ENCODE data around the gene TMEM39A.

The TMEM39A gene

DNA sequence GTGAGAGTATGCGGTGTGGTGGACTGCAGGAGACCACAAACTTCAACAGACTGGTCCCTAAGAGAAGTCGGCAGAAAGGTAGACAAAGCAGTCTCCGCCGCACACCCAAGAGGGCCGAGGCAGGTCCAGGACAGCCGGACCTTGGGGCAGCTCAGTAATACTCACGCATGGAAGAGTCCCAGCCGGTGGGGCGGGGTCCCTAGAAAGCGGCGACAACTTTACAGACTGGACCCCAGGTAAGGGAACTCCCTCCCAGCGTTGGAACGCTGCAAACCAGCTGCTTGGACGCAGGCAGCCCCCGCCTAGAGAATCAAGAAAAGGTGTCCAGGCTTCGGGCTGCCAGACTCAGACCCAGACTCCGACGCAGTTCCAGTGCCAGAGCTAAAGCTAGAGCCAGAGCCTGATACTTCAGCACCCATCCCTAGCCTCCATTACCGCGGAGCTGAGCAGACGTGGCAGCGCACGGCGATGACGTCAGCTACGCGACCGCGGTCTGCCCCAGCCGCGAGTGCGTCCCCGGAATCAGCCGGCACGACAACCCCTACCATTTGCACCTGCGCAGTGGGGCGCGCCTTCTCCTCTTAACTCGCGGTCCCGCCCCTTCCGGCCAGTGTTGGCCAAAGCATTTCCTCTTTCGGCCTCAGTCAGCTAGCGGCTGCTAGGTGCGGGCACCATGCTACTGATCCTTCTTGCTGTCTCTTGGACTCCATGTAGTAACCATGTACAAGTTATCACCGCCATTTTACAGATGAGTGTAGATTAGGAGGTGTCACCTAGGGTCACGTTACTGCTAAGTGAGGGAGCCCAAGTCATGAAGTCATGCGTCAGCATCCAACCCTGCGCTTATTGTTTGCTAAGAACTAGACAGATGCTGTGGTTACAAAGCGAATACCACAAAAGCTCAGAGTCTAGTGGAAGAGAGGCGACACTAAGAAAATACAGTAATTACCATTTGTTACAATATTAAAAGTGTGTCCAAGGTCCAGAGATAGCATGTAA is at the start of gene TMEM39A:
Gene TMEM39A (minus strand): TSS at position 445 of the 999 bp plus-strand sequence. CDS start 1,541 bp downstream, outside the sequence.
- peak; percentile 99 for DNase-seq

GRCh38 chr3:119510690-119511089 is 47.3 kb upstream of the TMEM39A start:
- no peak for DNase-seq

DNA sequence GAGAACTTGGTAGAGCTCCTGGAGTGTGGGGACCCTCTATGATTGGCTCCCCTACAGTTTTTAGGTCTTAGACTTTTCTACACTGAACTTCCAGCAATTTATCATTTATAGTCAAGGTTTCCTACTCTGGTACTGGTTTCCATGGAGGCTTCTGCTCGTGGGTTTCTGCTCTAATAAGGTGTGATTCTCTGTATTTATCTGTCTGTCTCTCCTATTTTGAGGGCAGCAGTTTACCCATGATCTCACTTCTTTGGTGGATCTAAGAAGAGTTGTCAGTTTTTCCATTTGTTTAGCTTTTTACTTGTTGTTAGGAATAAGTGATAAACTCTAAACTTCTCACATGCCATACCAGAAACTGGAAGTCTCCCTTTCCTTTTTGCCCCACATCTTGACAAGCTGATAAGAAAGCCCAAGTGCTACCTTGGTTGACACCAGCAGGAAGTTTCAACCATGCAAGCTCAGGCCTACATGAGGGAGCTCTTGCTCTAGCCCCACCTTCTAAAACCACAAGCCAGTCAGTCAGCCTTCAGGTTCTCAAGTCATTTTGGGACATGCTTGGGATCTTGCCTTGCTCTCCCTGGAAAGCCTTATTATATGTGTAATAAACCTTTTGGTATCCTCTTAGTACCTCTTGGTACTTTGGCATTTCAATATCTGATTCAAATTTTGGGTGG is 44.9 kb upstream of the TMEM39A start:
- DNase-seq, result no peak

DNA sequence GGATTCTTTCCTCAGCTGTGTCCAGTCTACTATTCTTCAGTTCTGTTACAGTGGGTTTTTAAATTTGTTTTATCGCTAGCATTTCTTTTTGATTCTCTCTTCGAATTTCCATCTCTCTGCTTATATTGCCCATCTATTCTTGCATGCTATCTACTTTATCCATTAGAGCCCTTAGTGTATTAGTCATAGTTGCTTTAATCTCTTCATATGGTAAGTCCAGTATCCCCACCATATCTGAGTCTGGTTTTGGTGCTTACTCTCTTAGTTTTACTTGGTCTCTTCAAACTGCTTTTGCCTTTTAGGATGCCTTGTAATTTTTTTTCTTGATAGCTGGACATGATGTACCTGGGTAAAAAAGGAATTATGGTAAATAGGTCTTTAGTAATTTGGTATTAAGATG is 44.0 kb upstream of the TMEM39A start:
- DNase-seq, result no peak

DNA sequence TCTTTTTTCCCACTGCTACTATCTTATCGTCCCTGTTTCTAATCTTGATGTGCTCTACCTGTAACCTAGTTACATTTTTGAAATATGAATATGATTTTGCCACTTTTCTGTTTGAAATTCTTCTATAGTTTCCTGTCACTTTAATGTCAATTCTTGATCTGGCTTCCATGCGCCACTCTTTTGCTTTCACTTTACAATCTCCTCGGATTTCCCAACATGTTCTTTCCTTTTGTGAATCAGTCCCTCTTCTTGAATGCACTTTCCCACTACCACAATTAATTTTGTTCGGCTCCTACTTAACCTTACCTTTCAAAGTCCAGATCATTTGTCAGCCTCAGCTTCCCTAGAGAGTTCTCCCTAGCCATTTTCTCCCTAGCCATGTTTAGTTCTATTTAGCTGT is 43.2 kb upstream of the TMEM39A start:
- DNase-seq, result no peak

- DNase-seq, result no peak
Observed at GRCh38 chr3:119500901-119501300, 37.5 kb upstream of the TMEM39A start.

DNA sequence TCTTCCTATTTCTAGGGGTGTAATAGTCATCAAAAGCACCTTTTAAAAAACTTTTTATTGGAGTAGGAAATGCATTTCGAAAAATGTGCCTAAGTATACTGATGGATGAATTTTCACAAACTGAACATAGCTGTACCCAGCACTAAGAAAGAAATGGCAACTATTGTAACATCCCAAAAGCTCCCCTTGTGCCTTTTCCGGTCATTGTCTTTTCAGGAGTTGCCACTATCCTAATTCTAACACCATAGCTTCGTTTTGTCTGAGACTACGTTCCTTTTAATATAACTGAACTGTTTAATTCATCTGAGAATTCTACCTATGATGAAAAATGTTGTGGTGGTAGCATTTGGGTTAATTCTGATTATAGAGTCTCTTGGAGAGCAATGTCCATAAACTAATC is 36.9 kb upstream of the TMEM39A start:
- DNase-seq, result no peak

DNA sequence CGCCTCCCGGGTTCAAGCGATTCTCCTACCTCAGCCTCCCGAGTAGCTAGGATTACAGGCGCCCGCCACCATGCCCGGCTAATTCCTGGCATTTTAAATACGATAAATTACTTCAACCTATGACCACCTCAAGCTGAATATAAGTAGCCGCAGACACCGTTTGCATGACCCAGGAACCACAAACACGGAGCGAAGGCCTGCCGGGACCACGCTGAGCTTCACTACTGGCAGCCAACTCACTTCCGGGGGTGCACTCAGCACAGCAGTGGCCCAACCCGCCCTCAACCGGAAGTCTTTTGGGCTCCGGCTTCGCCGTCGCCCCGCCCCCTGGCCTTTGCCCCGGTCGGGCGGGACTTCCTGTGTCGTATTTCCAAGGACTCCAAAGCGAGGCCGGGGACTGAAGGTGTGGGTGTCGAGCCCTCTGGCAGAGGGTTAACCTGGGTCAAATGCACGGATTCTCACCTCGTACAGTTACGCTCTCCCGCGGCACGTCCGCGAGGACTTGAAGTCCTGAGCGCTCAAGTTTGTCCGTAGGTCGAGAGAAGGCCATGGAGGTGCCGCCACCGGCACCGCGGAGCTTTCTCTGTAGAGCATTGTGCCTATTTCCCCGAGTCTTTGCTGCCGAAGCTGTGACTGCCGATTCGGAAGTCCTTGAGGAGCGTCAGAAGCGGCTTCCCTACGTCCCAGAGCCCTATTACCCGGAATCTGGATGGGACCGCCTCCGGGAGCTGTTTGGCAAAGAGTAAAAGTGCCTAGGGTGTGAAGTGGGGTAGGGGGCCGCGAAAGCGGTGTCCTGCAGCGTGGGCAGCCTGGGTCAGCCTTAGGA is 35.0 kb upstream of the TMEM39A start, which contains the start of gene TIMMDC1:
Gene TIMMDC1 (plus strand): TSS at position 362 of the 826 bp plus-strand sequence. CDS start 187 bp downstream, at position 549.
- peak; percentile 99 for DNase-seq

- peak; percentile 31 for DNase-seq
Observed at GRCh38 chr3:119497820-119498185, 34.4 kb upstream of the TMEM39A start.

- DNase-seq, result no peak
Observed at GRCh38 chr3:119494597-119494996, 31.2 kb upstream of the TMEM39A start.

- DNase-seq, result no peak
Observed at GRCh38 chr3:119492810-119493209, 29.4 kb upstream of the TMEM39A start.

GRCh38 chr3:119492128-119492527 is 28.7 kb upstream of the TMEM39A start:
- DNase-seq, result no peak

GRCh38 chr3:119490153-119490552 is 26.7 kb upstream of the TMEM39A start:
- no peak for DNase-seq

GRCh38 chr3:119485563-119485962 is 22.1 kb upstream of the TMEM39A start:
- no peak for DNase-seq

DNA sequence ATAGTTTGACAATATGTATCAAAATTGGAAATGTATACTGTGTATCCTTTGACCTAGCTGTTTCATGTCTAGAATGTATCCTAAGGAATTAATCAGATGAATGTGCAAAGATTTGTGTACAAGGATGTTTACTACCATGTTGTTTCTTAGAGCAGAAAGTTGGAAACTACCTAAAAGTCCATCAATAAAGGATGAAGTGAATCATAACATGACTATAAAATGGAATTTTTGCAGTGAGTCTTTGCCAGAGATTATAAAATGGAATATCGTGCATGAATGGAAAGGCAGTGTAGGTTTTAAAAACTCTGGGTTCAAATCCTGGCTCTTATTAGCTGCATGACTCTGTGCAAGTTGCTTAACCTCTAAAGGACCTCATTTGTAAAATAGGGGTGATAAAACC is 19.7 kb upstream of the TMEM39A start:
- no peak for DNase-seq

DNA sequence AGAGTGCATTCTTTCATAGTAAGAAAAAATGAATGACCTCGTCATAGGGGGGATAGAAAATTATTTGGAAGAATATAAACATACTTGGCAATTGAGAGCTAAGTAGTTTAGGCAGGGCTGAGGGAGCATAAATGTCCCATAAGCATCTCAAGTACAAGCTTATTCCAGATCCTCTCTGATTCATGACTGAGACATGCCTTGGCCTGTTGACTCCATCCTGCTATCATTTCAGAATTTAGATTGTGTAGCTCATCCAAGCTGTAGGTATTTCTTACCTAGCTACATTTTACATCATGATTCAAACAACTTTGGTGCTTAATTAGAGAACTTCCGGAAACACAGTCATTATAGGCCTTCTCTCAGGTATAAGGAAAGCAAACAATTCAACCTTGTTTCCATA is 17.7 kb upstream of the TMEM39A start:
- no peak for DNase-seq

DNA sequence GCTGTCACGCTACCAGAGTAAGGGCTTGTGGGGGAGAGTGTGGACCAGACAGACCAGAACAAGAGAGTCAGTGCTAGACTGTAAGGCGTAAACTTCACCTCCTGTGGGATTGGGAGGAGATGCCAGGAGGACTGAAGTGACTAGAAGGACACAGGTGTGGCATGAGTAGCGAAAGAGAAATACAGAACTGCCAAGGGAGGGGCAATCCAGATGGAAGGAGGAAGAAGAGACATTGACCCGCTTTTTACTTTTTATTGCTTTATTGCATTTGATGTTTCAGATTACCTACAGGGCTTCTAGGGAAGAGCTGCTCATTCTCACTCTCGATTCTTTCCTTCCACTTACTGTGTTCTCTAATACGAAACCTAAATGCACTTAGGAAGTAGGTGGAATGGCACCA is 7.5 kb upstream of the TMEM39A start:
- no peak for DNase-seq

DNA sequence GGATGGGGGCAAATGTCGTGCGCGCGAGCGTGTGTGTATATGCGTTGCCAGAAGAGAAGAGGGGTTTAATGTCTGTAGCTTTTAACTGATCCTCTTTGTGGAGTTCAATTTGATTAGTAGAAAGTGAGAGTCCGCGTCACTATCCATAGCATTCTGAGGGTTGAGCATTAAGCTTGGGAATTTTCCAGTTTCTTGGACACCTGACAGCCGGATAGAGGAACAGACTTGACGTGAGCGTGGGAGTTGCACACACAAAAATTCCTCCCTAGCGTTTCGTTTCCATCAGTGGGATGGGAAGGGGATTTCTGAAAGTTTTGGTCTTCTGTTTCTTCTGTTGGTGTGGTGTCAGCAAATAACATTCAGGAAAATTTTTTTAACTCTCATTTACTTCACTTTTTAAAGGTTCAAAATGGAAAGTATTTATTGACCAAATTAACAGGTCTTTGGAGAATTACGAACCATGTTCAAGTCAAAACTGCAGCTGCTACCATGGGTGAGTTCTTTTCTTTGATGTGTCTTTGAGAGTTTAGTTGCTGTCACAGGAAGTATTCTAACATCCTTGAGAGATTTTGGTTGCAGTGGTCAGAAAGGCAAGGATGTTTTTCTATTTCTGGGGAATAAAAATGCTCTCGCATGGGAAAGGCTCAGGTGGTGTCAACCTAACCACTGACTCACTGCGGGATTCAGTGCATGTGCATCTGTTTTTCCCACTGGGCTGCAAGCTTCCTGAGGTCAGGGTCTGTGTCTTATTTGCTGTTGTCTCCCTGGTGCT is 6.2 kb upstream of the TMEM39A start:
- DNase-seq, result no peak

DNA sequence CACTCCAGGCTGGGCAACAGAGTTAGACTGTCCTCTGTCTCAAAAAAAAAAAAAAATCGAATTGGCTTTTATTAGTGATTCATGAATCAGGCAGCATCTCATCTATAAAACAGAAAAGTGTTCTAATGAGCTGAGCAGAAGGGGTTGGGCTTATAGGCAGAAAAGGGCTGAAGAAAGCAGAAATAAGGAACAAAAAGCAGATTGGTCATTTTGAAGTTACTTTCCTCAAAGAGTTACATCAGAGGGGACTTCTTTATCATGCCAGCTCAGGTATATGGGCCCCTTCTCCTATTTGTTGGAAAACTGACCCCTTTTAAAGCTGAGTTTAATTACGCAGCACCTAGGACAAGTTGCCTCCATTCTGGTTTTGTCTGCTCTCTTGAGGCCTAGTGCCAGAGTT is 4.6 kb upstream of the TMEM39A start:
- DNase-seq, result no peak

DNA sequence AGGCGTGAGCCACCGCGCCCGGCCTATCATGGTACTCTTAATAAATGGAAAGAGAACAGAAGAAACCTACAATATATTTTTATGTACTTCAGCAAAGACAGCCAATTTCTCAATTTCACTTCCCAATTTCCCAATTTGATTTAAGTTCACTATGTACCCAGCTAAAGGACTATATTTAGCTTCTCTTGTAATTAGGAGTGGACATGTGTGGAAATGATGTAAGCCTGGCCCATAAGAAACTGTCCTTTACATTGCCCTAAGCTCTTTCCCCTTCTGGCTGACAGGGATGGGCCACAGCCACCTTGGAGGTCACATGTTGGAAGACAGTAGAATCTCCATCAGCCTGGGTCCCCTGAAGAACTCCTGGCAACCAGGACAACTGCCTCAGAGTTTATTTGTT is 6.2 kb downstream of the TMEM39A start:
- DNase-seq, result no peak

GRCh38 chr3:119456469-119456868 is 6.9 kb downstream of the TMEM39A start:
- no peak for DNase-seq

- no peak for DNase-seq
Observed at GRCh38 chr3:119453822-119454221, 9.6 kb downstream of the TMEM39A start.

Data from right hindlimb (tissue), 1 donor.